Ishikawa (cell line): Measurements from ENCODE around the gene ANKRD40CL.

Experiments used
- CEBPB ChIP-seq: IDR thresholded peaks from 2 replicates; pipeline ENCODE4 v1.6.1; 2012
- EP300 ChIP-seq: IDR thresholded peaks from 2 replicates; pipeline ENCODE4 v1.6.1; 2012; ENCODE audit warnings: borderline replicate concordance
- MAX ChIP-seq: IDR thresholded peaks from 2 replicates; pipeline ENCODE4 v1.6.1; 2012
- RAD21 ChIP-seq: IDR thresholded peaks from 2 replicates; pipeline ENCODE4 v1.6.1; 2012; ENCODE audit warnings: low read depth
- REST ChIP-seq: IDR thresholded peaks from 2 replicates; pipeline ENCODE4 v1.6.1; 2012; ENCODE audit warnings: low read depth, mild to moderate bottlenecking
- YY1 ChIP-seq: IDR thresholded peaks from 2 replicates; pipeline ENCODE4 v1.6.1; 2012; ENCODE audit warnings: low read depth

DNA sequence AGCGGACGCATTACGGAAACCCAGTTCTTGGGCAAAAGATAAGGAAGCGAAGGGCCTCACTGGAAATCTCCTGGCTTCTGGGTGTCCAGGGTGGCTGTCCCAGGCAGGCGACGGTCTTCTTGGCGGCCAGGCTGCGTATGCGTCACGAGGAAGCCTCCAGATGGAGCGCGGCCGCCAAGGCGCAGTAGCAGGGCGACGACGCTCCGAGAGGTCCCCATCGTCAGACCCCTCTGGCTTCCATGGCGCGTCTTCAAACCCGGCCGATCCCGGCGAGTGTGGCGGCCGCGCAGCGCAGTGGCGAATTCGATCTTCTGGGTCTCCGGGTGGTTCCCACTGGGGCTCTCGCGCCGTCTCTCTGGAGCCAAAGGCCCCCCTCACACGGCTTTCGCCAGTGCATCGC lies 13.8 kb upstream of the ANKRD40CL start:
- TF ChIP-seq RAD21 (no peak), REST (no peak), EP300 (no peak), CEBPB (no peak), MAX (no peak), YY1 (no peak)
